GM12892 (cell line): ENCODE results near the gene RUNDC3A.

ENCODE experiments used
- POLR2A ChIP-seq: IDR thresholded peaks from 2 replicates; pipeline ENCODE4 v1.6.1; 2011; ENCODE audit warnings: low read depth, low read length, control low read depth
- POLR2AphosphoS5 ChIP-seq: IDR thresholded peaks from 2 replicates; pipeline ENCODE4 v1.6.1; 2011; ENCODE audit warnings: low read depth, low read length, control low read depth

DNA sequence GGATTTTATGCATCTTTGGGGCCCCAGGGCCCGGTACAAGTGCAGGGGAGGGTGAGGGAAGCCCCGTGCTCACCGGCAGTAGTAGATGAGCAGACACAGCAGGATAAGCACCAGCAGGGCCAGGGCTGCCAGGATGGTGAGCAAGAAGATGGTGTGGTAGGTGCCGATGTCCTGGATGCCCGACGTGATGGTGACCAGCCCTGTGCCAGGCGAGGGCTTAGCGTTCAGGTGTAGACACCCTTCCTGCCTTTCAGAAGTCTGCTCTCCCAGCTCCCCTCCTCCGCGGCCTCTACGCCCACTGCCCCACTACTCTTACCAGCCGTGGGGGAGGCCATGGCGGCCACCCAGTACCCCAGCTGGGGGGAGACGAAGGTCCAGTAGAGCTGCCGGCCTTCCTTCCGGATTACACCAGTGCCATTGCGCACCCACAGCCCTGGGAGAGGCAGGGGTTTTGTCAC lies 47.3 kb downstream of the RUNDC3A start:
- TF ChIP-seq POLR2A (no peak), POLR2AphosphoS5 (no peak)
